Endothelial cell of umbilical vein (primary cell): ENCODE measurements around the gene C5orf58. TPM values are rescaled to one million over a fixed set of nuclear protein-coding genes. Genes with fewer than 3 reads are reported as not detected.

Source experiments
- BruUV-seq: library from RNA; stranded (reverse); fragments of 400-500 nt; replicated peaks from 2 replicates; lab custom pipeline; 2021; lab: Mats Ljungman, UMichigan
- CTCF ChIA-PET: fragments of 300-600, 350-600 bp; sonication (Branson Sonifier 250); formaldehyde crosslinking; loops from one replicate; lab custom pipeline; 2021; ENCODE audit warnings: antibody characterized with exemption, inconsistent platforms; lab: Charles Lee
- POLR2A ChIA-PET: fragments of 300-600, 350-600 bp; sonication (Branson Sonifier 250); formaldehyde crosslinking; loops from one replicate; lab custom pipeline; 2021; ENCODE audit warnings: antibody characterized with exemption, inconsistent platforms; lab: Charles Lee
- DNase-seq: peaks from one replicate; pipeline ENCODE4 v3.0.0-alpha.2; 2011; ENCODE audit warnings: low read depth, low spot score
- FAIRE-seq: peaks from 2 replicates; lab custom pipeline; 2011; peaks lifted over from hg19 to GRCh38; lab: Jason Lieb, UNC
- H2AFZ ChIP-seq: 2 replicates; pipeline ENCODE4 v1.6.0; 2012; ENCODE audit warnings: low read depth, low read length, control low read depth, inconsistent platforms
- H3K27ac ChIP-seq: 2 replicates; pipeline ENCODE4 v1.5.1; 2011; ENCODE audit warnings: low read depth, mild to moderate bottlenecking, control low read depth, low read length, moderate library complexity; ENCODE audit not compliant: insufficient read depth
- H3K27me3 ChIP-seq, 2 experiments: 2 replicates each; pipeline versions ENCODE4 v1.6.0 to v1.6.1; 2011; ENCODE audit warnings: low read length in 2 of 2, mixed read lengths in 1 of 2; ENCODE audit not compliant: control insufficient read depth in 2 of 2, insufficient read depth in 2 of 2
- H3K36me3 ChIP-seq, 2 experiments: 2 replicates in 1 of 2; 3 replicates in 1 of 2; pipeline ENCODE4 v1.5.1; 2011; ENCODE audit warnings: low read length in 2 of 2, mild to moderate bottlenecking in 1 of 2, moderate library complexity in 1 of 2; ENCODE audit not compliant: control insufficient read depth in 2 of 2, insufficient read depth in 2 of 2; ENCODE audit errors: extremely low read depth in 1 of 2
- H3K4me1 ChIP-seq: 3 replicates; pipeline ENCODE4 v1.5.1; 2011; ENCODE audit warnings: mild to moderate bottlenecking, low read length; ENCODE audit not compliant: control insufficient read depth, insufficient read depth; ENCODE audit errors: extremely low read depth
- H3K4me2 ChIP-seq: 2 replicates; pipeline ENCODE4 v1.6.1; 2011; ENCODE audit warnings: low read length, control low read depth, mixed read lengths; ENCODE audit not compliant: insufficient read depth
- H3K4me3 ChIP-seq, 3 experiments: fragments of 200-600 bp in 1 of 3; sonication (generic), shearing (Covaris generic) in 1 of 3; replicated peaks in 1 of 3; 2 replicates each; pipeline ENCODE4 v1.5.1; 2011 to 2016; ENCODE audit warnings: control low read depth in 3 of 3, low read length in 3 of 3, mild to moderate bottlenecking in 2 of 3, inconsistent platforms in 1 of 3, low read depth in 1 of 3, moderate library complexity in 1 of 3; ENCODE audit not compliant: insufficient read depth in 1 of 3
- H3K79me2 ChIP-seq: 2 replicates; pipeline ENCODE4 v1.6.0; 2012; ENCODE audit warnings: low read length, inconsistent platforms; ENCODE audit not compliant: control insufficient read depth, insufficient read depth
- H3K9ac ChIP-seq: replicated peaks from 2 replicates; pipeline ENCODE3; 2011; ENCODE audit warnings: low read length, control low read depth; ENCODE audit not compliant: insufficient read depth; ENCODE audit errors: extremely low read depth
- H3K9me1 ChIP-seq: replicated peaks from 3 replicates; pipeline ENCODE4 v1.6.0; 2011; ENCODE audit warnings: mild to moderate bottlenecking, low read length; ENCODE audit not compliant: control insufficient read depth, insufficient read depth; ENCODE audit errors: extremely low read depth
- H3K9me3 ChIP-seq: replicated peaks from 2 replicates; pipeline ENCODE4 v1.5.1; 2012; ENCODE audit warnings: low read length, inconsistent platforms; ENCODE audit not compliant: control insufficient read depth, insufficient read depth
- H4K20me1 ChIP-seq: replicated peaks from 2 replicates; pipeline ENCODE3; 2011; ENCODE audit warnings: mild to moderate bottlenecking, low read length; ENCODE audit not compliant: control insufficient read depth, insufficient read depth; ENCODE audit errors: extremely low read depth
- CTCF ChIP-seq, 2 donors: IDR thresholded peaks; 1 replicate in 1 of 2; 2 replicates in 1 of 2; pipeline ENCODE4 v1.5.1; 2011; ENCODE audit warnings: low read length in 2 of 2, mild to moderate bottlenecking in 2 of 2, moderate library complexity in 2 of 2, control low read depth in 1 of 2, inconsistent platforms in 1 of 2, low read depth in 1 of 2; ENCODE audit not compliant: insufficient read depth in 1 of 2; ENCODE audit errors: extremely low read depth in 1 of 2
- EZH2 ChIP-seq: IDR thresholded peaks from 2 replicates; pipeline ENCODE4 v1.6.1; 2012; ENCODE audit warnings: borderline replicate concordance, low read depth, mild to moderate bottlenecking, moderate library complexity, low read length, inconsistent platforms; ENCODE audit not compliant: severe bottlenecking
- FOS ChIP-seq: IDR thresholded peaks from 2 replicates; pipeline ENCODE4 v1.6.1; 2011; ENCODE audit warnings: mild to moderate bottlenecking, low read length, moderate library complexity, borderline replicate concordance; ENCODE audit not compliant: insufficient read depth
- GATA2 ChIP-seq: IDR thresholded peaks from 2 replicates; pipeline ENCODE4 v1.7.0; 2011; ENCODE audit warnings: low read depth, mild to moderate bottlenecking, moderate library complexity, mixed read lengths, low read length; ENCODE audit not compliant: insufficient read length, insufficient read depth
- JUN ChIP-seq: IDR thresholded peaks from 2 replicates; pipeline ENCODE4 v1.6.1; 2011; ENCODE audit warnings: borderline replicate concordance, low read depth; ENCODE audit not compliant: insufficient read length, insufficient read depth
- MAX ChIP-seq: IDR thresholded peaks from 2 replicates; pipeline ENCODE4 v1.6.1; 2011; ENCODE audit not compliant: insufficient read depth, insufficient read length
- MYC ChIP-seq: IDR thresholded peaks from one replicate; pipeline ENCODE4 v1.6.1; 2011; ENCODE audit warnings: mild to moderate bottlenecking, low read depth, low read length
- POLR2A ChIP-seq: IDR thresholded peaks from 2 replicates; pipeline ENCODE4 v1.6.1; 2012; ENCODE audit warnings: low read depth, mild to moderate bottlenecking, control low read depth, low read length
- POLR2AphosphoS5 ChIP-seq: IDR thresholded peaks from 2 replicates; pipeline ENCODE4 v1.6.1; 2012; ENCODE audit warnings: low read depth, mild to moderate bottlenecking, control low read depth, low read length, moderate library complexity; ENCODE audit not compliant: insufficient read depth
- dilution Hi-C: fragments of 300-500 bp; cut with MboI; formaldehyde crosslinking; loops from one replicate; pipeline ENCODE4 v1.15.0; 2019; ENCODE audit warnings: low sequenced_read_pairs; ENCODE audit not compliant: extremely low pct_ligation_motif_present
- intact Hi-C: fragments of 100-400 bp; cut with micrococcal nuclease; formaldehyde crosslinking; loops from one replicate; pipeline ENCODE4 v1.10.0; 2022
- polyA plus RNA-seq, 4 experiments: library from polyadenylated mRNA; depleted of rRNA in 3 of 4; stranded (reverse) in 3 of 4; unstranded in 1 of 4; fragments of >200 nt; gene quantifications; 2 replicates each; pipeline versions ENCODE4 v1.2.1 to v1.2.3, GENCODE V29; 2011 to 2012; ENCODE audit warnings: missing spikeins in 1 of 4
- total RNA-seq: library from RNA; stranded (reverse); gene quantifications from 2 replicates; pipeline ENCODE4 v1.2.3, GENCODE V29; 2021

Gene C5orf58
- total and polyA plus RNA-seq, 2 donors (not counting 3 experiments of a cell fraction or from before 2014, with no cell fraction given): not detected

- peaks cover 0 to 3% of the 10 kb centered on the region in 2 experiments for H3K27me3 ChIP-seq
- H3K9ac ChIP-seq: no peak overlapping the region
- H3K4me1 ChIP-seq: peaks cover 38% of the 10 kb centered on the region
- no peak for TF ChIP-seq EZH2
- no peak for TF ChIP-seq POLR2AphosphoS5
- TF ChIP-seq GATA2: no peak
- TF ChIP-seq MAX: no peak
- no peak for TF ChIP-seq POLR2A
- TF ChIP-seq JUN: no peak
- no peak for TF ChIP-seq CTCF (IDR thresholded peaks at IDR 0.05; ENCODE audit: extremely low read depth in 1 of 2, insufficient read depth in 1 of 2, low read depth in 1 of 2, low read length in 2 of 2)
- TF ChIP-seq FOS: no peak
- TF ChIP-seq MYC: no peak
- H3K4me3 ChIP-seq: no peak overlapping the region
- H3K36me3 ChIP-seq: no peaks in the 10 kb centered on the region
- no peaks in the 10 kb centered on the region for H3K9me3 ChIP-seq
- FAIRE-seq (no peak), DNase-seq (no peak)
- dilution Hi-C loops: no loop called here
- H3K79me2 ChIP-seq: no peaks in the 10 kb centered on the region
- H3K9me1 ChIP-seq: no peaks in the 10 kb centered on the region
- CTCF ChIA-PET: interaction anchor here (0.5 to 6.9 kb wide), 45 partner anchors 9 to 413 kb away, joined by 3 to 140 read pairs (median 5); partner anchors contain the start of gene INSYN2B
- intact Hi-C loops: loop anchor here (1.0 to 10.0 kb wide), 4 partner anchors 194 to 407 kb away; no protein-coding TSS in a partner anchor
- no peak overlapping the region for H3K4me2 ChIP-seq
- H2AFZ ChIP-seq: peak overlapping the region; percentile 64
- BruUV-seq: no TSS peak
- POLR2A ChIA-PET: no interaction called here
- no peaks in the 10 kb centered on the region for H4K20me1 ChIP-seq
- H3K27ac ChIP-seq: no peak overlapping the region
Measured at GRCh38 chr5:170226129-170226615, 6.6 kb upstream of the C5orf58 start.
